Ovary (tissue), 9 donors: Measurements from ENCODE around the gene ZMYND15. TPM values are rescaled to one million over a fixed set of nuclear protein-coding genes. Genes with fewer than 3 reads are reported as not detected.

ENCODE experiments used
- DNase-seq, 5 donors: peaks; one replicate each; pipeline ENCODE4 v3.0.0-alpha.2; 2019 to 2020
- H3K27ac ChIP-seq, 2 donors: fragments of 200-600 bp; one replicate each; pipeline versions ENCODE4 v1.5.1 to v1.8.0; 2019 to 2022
- H3K27me3 ChIP-seq: fragments of 200-600 bp; one replicate; pipeline ENCODE4 v1.8.0; 2022
- H3K36me3 ChIP-seq: fragments of 200-600 bp; sonication (generic); one replicate; pipeline ENCODE4 v1.5.1; 2019
- H3K4me1 ChIP-seq: one replicate; pipeline ENCODE4 v1.8.1; 2013; ENCODE audit warnings: mild to moderate bottlenecking, moderate library complexity; ENCODE audit not compliant: insufficient read depth
- H3K4me3 ChIP-seq: fragments of 200-600 bp; sonication (generic); one replicate; pipeline ENCODE4 v1.5.1; 2017
- H3K9me3 ChIP-seq, 2 donors: fragments of 200-600 bp in 1 of 2; sonication (generic) in 1 of 2; one replicate each; pipeline versions ENCODE4 v1.5.1 to v1.8.1; 2013 to 2019; ENCODE audit warnings: mild to moderate bottlenecking in 1 of 2, moderate library complexity in 1 of 2
- CTCF ChIP-seq, 3 donors: fragments of 450-650 bp in 2 of 3; fragments of 200-600 bp in 1 of 3; IDR thresholded peaks; one replicate each; pipeline versions ENCODE4 v1.5.1 to v1.8.0; 2016 to 2022; ENCODE audit warnings: antibody characterized with exemption in 3 of 3, mild to moderate bottlenecking in 1 of 3
- EP300 ChIP-seq: sonication (generic); formaldehyde crosslinking; IDR thresholded peaks from one replicate; pipeline ENCODE4 v1.6.1; 2017; ENCODE audit warnings: antibody characterized with exemption
- POLR2A ChIP-seq: fragments of 450-650 bp; IDR thresholded peaks from one replicate; pipeline ENCODE4 v1.6.1; 2017; ENCODE audit warnings: antibody characterized with exemption, mild to moderate bottlenecking, moderate library complexity
- WGBS, 3 donors: extraction: QIAGEN DNeasy Blood & Tissue Kit in 1 of 3; methylation state at CpG; one replicate each; pipeline versions ENCODE4 v1.1.5 to v1.1.7; 2013 to 2017; 5-methylcytosine and 5-hydroxymethylcytosine counted together
- intact Hi-C, 4 donors: fragments of 100-400 bp; cut with DNase I; formaldehyde crosslinking; loops; one replicate each; pipeline versions ENCODE4 v1.11.0 to v1.15.1; 2022 to 2023
- polyA plus RNA-seq, 2 donors: library from polyadenylated mRNA; stranded (reverse); fragments of 200-250 nt in 1 of 2; fragments of 350-450 nt in 1 of 2; fragmentation: Illumina TruSeq in 1 of 2; extraction: RNeasy Lipid Tissue Mini Kit (QIAGEN cat#74804) in 1 of 2; gene quantifications; one replicate each; pipeline ENCODE4 v1.2.3, GENCODE V29; 2013 to 2014
- total RNA-seq, 7 donors: library from RNA; depleted of rRNA in 2 of 7; stranded (reverse); fragments of >200 nt in 2 of 7; fragmentation: NEBNext Ultra II Directional in 3 of 7; extraction: Animal tissue kit (Norgen Biotek cat#: 25700) in 3 of 7; gene quantifications; one replicate each; pipeline versions ENCODE4 v1.1.0 to v1.2.4, GENCODE V29; 2016 to 2023
- donor health status: DM: no; HTN: no; CAD: no; lungs with moderate emphysema.
- donor health status: DM: no; HTN: no; CAD: no.
- donor health status: Bipolar disorder and iron deficiency.
- donor health status: DM: yes; HTN: yes; CAD: no.
- donor health status: DM: no; HTN: no; CAD: no.
- donor health status: DM: yes; HTN: yes; CAD: no.

ZMYND15 gene
- total and polyA plus RNA-seq, 9 donors: 0.33 to 1.4 (median 0.94) TPM

GRCh38 chr17:4786516-4786915 lies 46.9 kb downstream of the ZMYND15 start:
- Histone ChIP-seq H3K36me3 (no peaks in the 10 kb centered on the region), H3K27ac (no peak overlapping the region), H3K4me1 (peaks cover 13% of the 10 kb centered on the region), H3K4me3 (peak overlapping the region; percentile 25), H3K9me3 (no peaks in the 10 kb centered on the region), H3K27me3 (no peaks in the 10 kb centered on the region)
- 6 to 12% (median 12%) methylated on average over 6 of the region's 6 CpGs for WGBS, 3 donors
- TF ChIP-seq EP300 (no peak), POLR2A (no peak), CTCF (IDR thresholded peaks at IDR 0.05) (no peak)
- intact Hi-C loops: loop anchor here (2.0 to 10.0 kb wide), 6 partner anchors 52 to 268 kb away; partner anchors contain the start of genes CHRNE (in 1 of the 4), CXCL16 (in 1 of the 4), MED11 (in 1 of the 4) and ZMYND15 (in 1 of the 4)
- no peak for DNase-seq

- H3K27me3 ChIP-seq: no peaks in the 10 kb centered on the region
- H3K4me3 ChIP-seq: no peak overlapping the region
- intact Hi-C loops: loop anchor here in 3 of 4 donors (2.0 to 10.0 kb wide), 5 partner anchors 53 to 267 kb away; partner anchors contain the start of genes CHRNE (in 1 of the 3), CXCL16 (in 1 of the 3), MED11 (in 1 of the 3) and ZMYND15 (in 1 of the 3)
- no peak for DNase-seq
- no peaks in the 10 kb centered on the region for H3K9me3 ChIP-seq
- WGBS, 3 donors: 82 to 86% (median 83%) methylated on average over 14 of the region's 14 CpGs
- H3K36me3 ChIP-seq: no peaks in the 10 kb centered on the region
- H3K27ac ChIP-seq: no peak overlapping the region
- TF ChIP-seq CTCF (IDR thresholded peaks at IDR 0.05) (no peak), EP300 (no peak), POLR2A (no peak)
- H3K4me1 ChIP-seq: peaks cover 13% of the 10 kb centered on the region
Observed at GRCh38 chr17:4788159-4788806, 48.6 kb downstream of the ZMYND15 start.

GRCh38 chr17:4788807-4789700 lies 49.4 kb downstream of the ZMYND15 start, which contains the start of gene GLTPD2:
Gene GLTPD2 (plus strand): TSS chr17:4788964. CDS start chr17:4789012, 48 bp downstream.
- Histone ChIP-seq H3K36me3 (no peaks in the 10 kb centered on the region), H3K4me3 (peak within 1 kb of the TSS; percentile 74), H3K9me3 (no peaks in the 10 kb centered on the region), H3K27ac (peak within 1 kb of the TSS; percentile 86 to 89), H3K4me1 (peaks cover 13% of the 10 kb centered on the region), H3K27me3 (no peaks in the 10 kb centered on the region)
- TF ChIP-seq EP300: no peak
- TF ChIP-seq POLR2A: no peak
- no peak for TF ChIP-seq CTCF (IDR thresholded peaks at IDR 0.05)
- intact Hi-C loops: loop anchor here in 3 of 4 donors (2.0 to 10.0 kb wide), 5 partner anchors 54 to 266 kb away; partner anchors contain the start of genes CHRNE (in 1 of the 3), CXCL16 (in 1 of the 3), MED11 (in 1 of the 3) and ZMYND15 (in 1 of the 3)
- 55 to 59% (median 55%) methylated on average over 58 to 62 of the region's 62 CpGs for WGBS, 3 donors
- DNase-seq: peak in 1 of 5 donors; percentile 49

GRCh38 chr17:4789701-4789950 lies 50.0 kb downstream of the ZMYND15 start:
- H3K4me1 ChIP-seq: peaks cover 13% of the 10 kb centered on the region
- 0% methylated on average over 20 to 25 of the region's 25 CpGs for WGBS, 3 donors

More at GRCh38 chr17:4789701-4789950, 50.0 kb downstream of the ZMYND15 start:
- intact Hi-C loops: loop anchor here in 3 of 4 donors (2.0 to 10.0 kb wide), 5 partner anchors 55 to 265 kb away; partner anchors contain the start of genes CHRNE (in 1 of the 3), CXCL16 (in 1 of the 3), MED11 (in 1 of the 3) and ZMYND15 (in 1 of the 3)
- no peaks in the 10 kb centered on the region for H3K9me3 ChIP-seq
- no peaks in the 10 kb centered on the region for H3K27me3 ChIP-seq
- no peaks in the 10 kb centered on the region for H3K36me3 ChIP-seq
- no peak for TF ChIP-seq CTCF (IDR thresholded peaks at IDR 0.05)
- TF ChIP-seq POLR2A: no peak
- no peak for TF ChIP-seq EP300
- peak overlapping the region; percentile 86 to 89 for H3K27ac ChIP-seq
- H3K4me3 ChIP-seq: peak overlapping the region; percentile 74
- no peak for DNase-seq
